ENCODE data around the gene RAPGEFL1.
"Not testable (repeated sequence)": the region's sequence is repeated elsewhere in the genome, so short reads cannot be mapped to it uniquely, and the experiment has no call there.

The RAPGEFL1 gene, protein sequence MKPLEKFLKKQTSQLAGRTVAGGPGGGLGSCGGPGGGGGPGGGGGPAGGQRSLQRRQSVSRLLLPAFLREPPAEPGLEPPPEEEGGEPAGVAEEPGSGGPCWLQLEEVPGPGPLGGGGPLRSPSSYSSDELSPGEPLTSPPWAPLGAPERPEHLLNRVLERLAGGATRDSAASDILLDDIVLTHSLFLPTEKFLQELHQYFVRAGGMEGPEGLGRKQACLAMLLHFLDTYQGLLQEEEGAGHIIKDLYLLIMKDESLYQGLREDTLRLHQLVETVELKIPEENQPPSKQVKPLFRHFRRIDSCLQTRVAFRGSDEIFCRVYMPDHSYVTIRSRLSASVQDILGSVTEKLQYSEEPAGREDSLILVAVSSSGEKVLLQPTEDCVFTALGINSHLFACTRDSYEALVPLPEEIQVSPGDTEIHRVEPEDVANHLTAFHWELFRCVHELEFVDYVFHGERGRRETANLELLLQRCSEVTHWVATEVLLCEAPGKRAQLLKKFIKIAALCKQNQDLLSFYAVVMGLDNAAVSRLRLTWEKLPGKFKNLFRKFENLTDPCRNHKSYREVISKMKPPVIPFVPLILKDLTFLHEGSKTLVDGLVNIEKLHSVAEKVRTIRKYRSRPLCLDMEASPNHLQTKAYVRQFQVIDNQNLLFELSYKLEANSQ

GRCh38 chr17:40177275-40177874 lies at the start of gene RAPGEFL1:
TSS of gene RAPGEFL1 (plus strand) at chr17:40177470. CDS start at chr17:40177862, 392 bp downstream.
- peak within 1 kb of the TSS; percentile 100 for H3K4me2 ChIP-seq
- H3K36me3 ChIP-seq: peaks cover 47% of the 10 kb centered on the region
- peak within 1 kb of the TSS; percentile 73 for H3K4me3 ChIP-seq
- peak within 1 kb of the TSS; percentile 75 for H3K9ac ChIP-seq
- H3K27me3 ChIP-seq: no peaks in the 10 kb centered on the region
- no peak for TF ChIP-seq Cebpa-rat (IDR thresholded peaks at IDR 0.05)
- H3K4me1 ChIP-seq: peaks cover 44% of the 10 kb centered on the region
- H3K27ac ChIP-seq: peak within 1 kb of the TSS; percentile 62
- no peaks in the 10 kb centered on the region for H3K9me3 ChIP-seq
- H4K20me1 ChIP-seq: peaks cover 15% of the 10 kb centered on the region; the same call in 1 of the 2 replicates

GRCh38 chr17:40129498-40129897 lies 47.8 kb upstream of the RAPGEFL1 start:
- Histone ChIP-seq H3K9ac (no peak overlapping the region), H3K4me3 (no peak overlapping the region), H3K9me3 (no peaks in the 10 kb centered on the region), H3K4me1 (peaks cover 13% of the 10 kb centered on the region), H4K20me1 (peaks cover 37% of the 10 kb centered on the region), H3K36me3 (peaks cover 94% of the 10 kb centered on the region), H3K27ac (no peak overlapping the region), H3K27me3 (no peaks in the 10 kb centered on the region), H3K4me2 (no peak overlapping the region)
- no peak for TF ChIP-seq Cebpa-rat (IDR thresholded peaks at IDR 0.05)

- Histone ChIP-seq H3K4me3 (no peak overlapping the region), H3K9me3 (no peaks in the 10 kb centered on the region), H3K27ac (no peak overlapping the region), H3K36me3 (peaks cover 100% of the 10 kb centered on the region), H3K27me3 (no peaks in the 10 kb centered on the region), H3K4me1 (peaks cover 3% of the 10 kb centered on the region), H3K9ac (no peak overlapping the region), H4K20me1 (peaks cover 30% of the 10 kb centered on the region), H3K4me2 (no peak overlapping the region)
- TF ChIP-seq Cebpa-rat (IDR thresholded peaks at IDR 0.05): no peak
These were observed 46.8 kb upstream of the RAPGEFL1 start for GRCh38 chr17:40130352-40131042.

DNA sequence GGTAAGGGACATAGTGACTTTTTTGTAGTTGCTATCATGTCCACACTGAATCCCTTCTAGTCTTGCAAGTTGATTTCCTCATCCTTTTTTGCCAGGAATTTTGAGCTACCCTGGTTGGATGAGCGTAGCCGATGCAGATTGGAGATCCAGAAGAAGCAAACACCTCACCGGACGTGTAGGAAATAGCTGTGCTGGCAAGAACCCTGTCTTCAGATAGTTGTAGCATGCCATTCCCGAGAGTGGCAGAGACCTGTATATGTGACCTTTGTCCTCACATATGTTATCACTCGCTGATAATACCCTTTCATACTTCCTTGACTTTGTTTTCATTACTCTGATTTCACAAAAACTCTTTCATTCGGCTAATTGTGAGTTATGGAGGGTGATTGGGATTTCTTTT lies 43.1 kb upstream of the RAPGEFL1 start:
- H3K27me3 ChIP-seq: no peaks in the 10 kb centered on the region
- peaks cover 5% of the 10 kb centered on the region for H3K4me1 ChIP-seq
- no peak overlapping the region for H3K9ac ChIP-seq
- H3K36me3 ChIP-seq: peaks cover 88% of the 10 kb centered on the region
- H4K20me1 ChIP-seq: peaks cover 13% of the 10 kb centered on the region; the same call in 1 of the 2 replicates
- H3K9me3 ChIP-seq: no peaks in the 10 kb centered on the region
- TF ChIP-seq Cebpa-rat (IDR thresholded peaks at IDR 0.05): no peak
- no peak overlapping the region for H3K4me2 ChIP-seq
- H3K27ac ChIP-seq: no peak overlapping the region
- H3K4me3 ChIP-seq: no peak overlapping the region

DNA sequence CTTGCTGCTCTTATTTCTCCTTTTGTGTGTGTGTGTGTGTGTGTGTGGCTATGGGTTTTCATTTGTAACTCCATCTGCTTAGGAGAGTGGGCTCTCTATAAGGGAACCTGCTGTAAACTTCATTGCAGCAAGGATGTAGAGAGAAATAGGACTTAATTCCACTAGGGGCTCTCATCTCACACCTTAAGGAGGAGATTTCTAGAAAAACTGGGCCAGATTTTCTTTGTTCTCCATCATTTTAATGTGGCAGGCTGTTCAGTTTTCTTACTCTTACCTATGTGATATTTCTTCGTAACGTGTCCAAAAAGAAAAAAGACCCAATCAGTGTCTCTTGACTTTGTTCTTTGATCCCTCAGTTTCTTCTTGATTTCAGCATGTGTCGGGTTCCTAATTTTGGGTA lies 41.5 kb upstream of the RAPGEFL1 start:
- Histone ChIP-seq H3K4me1 (peaks cover 11% of the 10 kb centered on the region), H3K27me3 (no peaks in the 10 kb centered on the region), H3K27ac (no peak overlapping the region), H3K4me2 (no peak overlapping the region), H4K20me1 (0 out of 2 replicates have a peak, but pooled peaks cover 6% of the 10 kb centered on the region), H3K4me3 (no peak overlapping the region), H3K36me3 (peaks cover 72% of the 10 kb centered on the region), H3K9me3 (no peaks in the 10 kb centered on the region), H3K9ac (0 out of 2 replicates have a peak overlapping the region, but pooled peaks have one; percentile 5)
- TF ChIP-seq Cebpa-rat (IDR thresholded peaks at IDR 0.05): no peak

DNA sequence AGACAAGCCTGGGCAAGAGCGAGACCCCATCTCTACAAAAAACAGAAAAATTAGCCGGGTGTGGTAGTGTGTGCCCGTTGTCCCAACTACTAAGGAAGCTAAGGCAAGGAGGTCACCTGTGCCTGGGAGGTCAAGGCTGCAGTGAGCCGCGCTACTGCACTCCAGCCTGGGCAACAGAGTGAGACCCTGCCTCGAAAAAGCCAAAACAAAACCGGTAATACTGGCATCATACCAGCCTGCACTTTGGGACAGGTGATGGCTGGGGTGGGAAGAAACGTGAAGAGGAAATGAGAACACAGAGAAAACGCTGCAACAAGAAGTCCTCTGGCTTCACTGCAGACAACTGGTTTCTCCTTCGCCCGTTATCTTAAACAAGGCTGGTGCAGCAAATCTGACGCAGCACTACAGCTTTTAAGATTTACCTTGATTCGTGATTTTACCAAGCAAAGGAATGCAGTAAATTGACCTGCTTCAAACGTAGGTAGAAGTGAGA lies 37.7 kb upstream of the RAPGEFL1 start:
- Histone ChIP-seq H3K4me3 (peak overlapping the region; percentile 78), H3K9ac (peak overlapping the region; percentile 96), H3K27ac (peak overlapping the region; percentile 95), H4K20me1 (0 out of 2 replicates have a peak, but pooled peaks cover 6% of the 10 kb centered on the region), H3K9me3 (no peaks in the 10 kb centered on the region), H3K27me3 (no peaks in the 10 kb centered on the region), H3K36me3 (peaks cover 66% of the 10 kb centered on the region), H3K4me1 (peaks cover 25% of the 10 kb centered on the region), H3K4me2 (peak overlapping the region; percentile 92)
- TF ChIP-seq Cebpa-rat (IDR thresholded peaks at IDR 0.05): no peak

- H3K36me3 ChIP-seq: peaks cover 69% of the 10 kb centered on the region
These were observed 34.1 kb upstream of the RAPGEFL1 start for GRCh38 chr17:40143166-40143565.

DNA sequence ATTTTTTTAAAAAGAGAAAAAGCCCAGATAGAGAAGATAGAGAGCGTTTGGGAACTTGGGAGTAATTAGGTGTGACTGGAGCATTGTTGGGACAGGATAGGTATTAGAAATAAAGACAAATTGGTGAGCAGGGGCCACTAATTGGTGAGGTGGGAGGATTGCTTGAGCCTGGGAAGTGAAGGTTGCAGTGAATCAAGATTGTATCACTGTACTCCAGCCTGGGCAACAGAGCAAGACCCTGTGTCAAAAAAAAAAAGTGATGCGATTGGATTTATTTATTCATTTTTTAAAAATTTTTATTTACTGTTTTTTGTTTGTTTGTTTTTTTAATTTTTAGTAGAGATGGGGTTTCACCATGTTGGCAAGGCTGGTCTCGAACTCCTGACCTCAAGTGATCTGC lies 31.8 kb upstream of the RAPGEFL1 start:
- no peak overlapping the region for H3K27ac ChIP-seq
- TF ChIP-seq Cebpa-rat (IDR thresholded peaks at IDR 0.05): no peak
- no peak overlapping the region for H3K9ac ChIP-seq
- H3K9me3 ChIP-seq: no peaks in the 10 kb centered on the region
- H3K4me2 ChIP-seq: no peak overlapping the region
- H3K4me1 ChIP-seq: peaks cover 23% of the 10 kb centered on the region
- no peak overlapping the region for H3K4me3 ChIP-seq
- peaks cover 90% of the 10 kb centered on the region for H3K36me3 ChIP-seq
- no peaks in the 10 kb centered on the region for H3K27me3 ChIP-seq
- peaks cover 54% of the 10 kb centered on the region for H4K20me1 ChIP-seq

More at GRCh38 chr17:40143166-40143565, 34.1 kb upstream of the RAPGEFL1 start:
- H3K27ac ChIP-seq, H3K9ac ChIP-seq, H3K4me3 ChIP-seq, H3K9me3 ChIP-seq, H3K27me3 ChIP-seq, H3K4me2 ChIP-seq: not testable (repeated sequence)
- Histone ChIP-seq H3K4me1 (peaks cover 25% of the 10 kb centered on the region), H4K20me1 (peaks cover 31% of the 10 kb centered on the region)

DNA sequence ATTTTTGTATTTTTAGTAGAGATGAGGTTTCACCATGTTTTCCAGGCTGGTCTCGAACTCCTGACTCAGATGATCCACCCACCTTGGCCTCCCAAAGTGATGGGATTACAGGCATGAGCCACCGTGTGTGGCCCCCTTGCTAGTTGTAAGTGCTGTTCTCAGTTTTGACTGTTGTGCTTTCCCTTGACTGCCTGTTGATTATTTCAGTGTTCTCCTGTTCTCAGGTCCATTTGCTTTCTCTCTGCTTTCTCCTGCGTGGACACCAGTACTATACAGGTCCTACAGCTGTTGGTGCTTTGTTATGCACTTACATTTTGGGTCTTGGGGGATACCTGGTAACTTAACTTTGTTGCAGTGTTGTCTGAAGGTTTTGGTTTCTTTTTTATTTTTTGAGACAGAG lies 28.7 kb upstream of the RAPGEFL1 start:
- H3K4me2 ChIP-seq: no peak overlapping the region
- H3K9ac ChIP-seq: no peak overlapping the region
- peaks cover 22% of the 10 kb centered on the region for H3K4me1 ChIP-seq
- peaks cover 100% of the 10 kb centered on the region for H3K36me3 ChIP-seq
- no peak overlapping the region for H3K4me3 ChIP-seq
- H3K27ac ChIP-seq: no peak overlapping the region
- H4K20me1 ChIP-seq: peaks cover 84% of the 10 kb centered on the region
- no peaks in the 10 kb centered on the region for H3K9me3 ChIP-seq
- no peaks in the 10 kb centered on the region for H3K27me3 ChIP-seq
- TF ChIP-seq Cebpa-rat (IDR thresholded peaks at IDR 0.05): no peak

Measured in BLaER1 (cell line).